Measurements from ENCODE around the gene COPG2.
"Not testable (repeated sequence)": the region's sequence is repeated elsewhere in the genome, so short reads cannot be mapped to it uniquely, and the experiment has no call there.

The COPG2 gene

DNA sequence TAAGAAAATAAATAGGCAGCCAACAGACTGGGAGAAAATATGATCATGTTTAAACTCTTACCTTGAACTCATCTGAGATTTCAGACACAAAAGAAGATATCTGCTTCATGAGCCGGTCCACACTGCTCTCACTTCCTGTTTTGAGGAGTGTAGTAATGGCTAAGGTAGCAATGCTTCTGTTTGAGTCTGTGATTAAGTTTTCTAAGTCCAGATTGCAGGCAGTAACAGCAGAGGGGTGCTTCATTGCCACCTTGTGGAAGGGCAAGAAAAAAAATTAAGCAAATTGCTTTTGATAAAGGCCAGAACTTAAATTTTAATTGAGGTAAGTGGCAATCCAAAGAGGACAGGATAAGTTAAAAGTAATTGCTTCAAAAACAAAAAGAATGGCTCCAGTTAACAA is 107.6 kb downstream of the COPG2 start:
- DNase-seq (ENCODE audit: low read depth), result peak; percentile 7

DNA sequence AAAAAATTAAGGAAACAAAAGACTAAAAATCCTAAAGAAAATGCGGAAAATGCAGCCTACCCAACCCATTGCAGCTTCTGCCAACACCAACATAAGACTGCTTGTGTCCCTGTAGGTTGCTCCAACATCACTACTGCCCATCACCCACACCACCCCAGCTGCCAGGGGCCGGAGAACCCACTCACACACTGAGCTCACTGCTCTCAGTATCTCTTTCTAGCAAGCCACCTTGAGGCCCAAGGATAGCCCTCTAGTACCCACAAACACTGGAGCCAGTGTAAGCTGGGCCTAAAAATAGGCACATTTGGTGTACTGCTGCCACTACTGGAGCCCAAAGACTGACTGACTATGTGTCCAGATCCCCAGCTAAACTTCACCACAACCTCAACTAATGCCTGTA is 109.4 kb downstream of the COPG2 start:
- DNase-seq (ENCODE audit: low read depth), result no peak

DNA sequence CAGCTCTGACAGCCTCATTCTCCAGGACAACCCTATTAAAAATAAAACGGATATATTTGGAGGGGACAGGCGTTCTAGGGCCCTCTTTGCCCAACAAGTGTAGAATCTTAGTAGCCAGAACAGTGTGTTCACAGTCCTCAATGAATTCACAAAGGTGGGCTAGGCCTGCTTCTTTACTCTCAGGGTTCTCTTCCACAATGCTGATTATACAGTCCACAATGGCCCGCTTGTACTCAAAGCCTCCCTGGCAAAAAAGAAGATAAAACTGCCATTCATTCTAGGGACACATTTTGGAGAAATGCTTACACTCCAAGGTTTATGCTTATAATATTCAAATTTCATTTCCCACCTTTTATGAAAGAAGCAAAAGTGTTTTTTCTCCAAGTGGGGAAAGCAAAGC is 114.1 kb downstream of the COPG2 start:
- DNase-seq (ENCODE audit: low read depth), result no peak

DNA sequence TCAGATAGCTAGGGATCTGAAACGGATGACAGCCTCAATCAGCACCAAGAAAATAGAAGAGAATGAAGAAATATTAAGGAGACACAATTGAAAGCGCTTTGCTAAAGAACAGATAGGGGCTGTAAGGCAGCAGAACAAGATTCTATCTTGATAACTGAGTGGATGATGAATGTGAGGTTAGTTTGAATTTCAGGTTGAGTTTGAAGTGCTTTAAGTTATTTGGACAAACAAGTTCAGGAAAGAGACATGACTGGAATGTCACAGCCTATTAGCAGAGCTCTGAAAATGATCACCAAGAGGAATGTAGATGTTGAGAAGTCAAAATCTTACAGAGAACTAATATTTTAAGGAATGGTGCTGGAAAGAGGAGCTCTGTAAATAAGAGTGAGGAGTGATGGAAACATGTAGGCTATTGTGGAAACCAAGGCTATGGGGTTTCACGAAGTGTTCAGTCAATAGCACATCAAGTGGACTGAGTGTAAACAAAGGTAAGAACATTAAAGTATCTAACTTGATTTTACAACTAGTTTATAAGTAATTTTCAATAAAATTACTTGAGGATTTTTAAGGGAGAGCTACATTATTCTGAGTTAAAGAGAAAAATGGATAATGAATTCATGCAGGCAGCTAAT is 115.0 kb downstream of the COPG2 start:
- no peak for DNase-seq (ENCODE audit: low read depth)

DNA sequence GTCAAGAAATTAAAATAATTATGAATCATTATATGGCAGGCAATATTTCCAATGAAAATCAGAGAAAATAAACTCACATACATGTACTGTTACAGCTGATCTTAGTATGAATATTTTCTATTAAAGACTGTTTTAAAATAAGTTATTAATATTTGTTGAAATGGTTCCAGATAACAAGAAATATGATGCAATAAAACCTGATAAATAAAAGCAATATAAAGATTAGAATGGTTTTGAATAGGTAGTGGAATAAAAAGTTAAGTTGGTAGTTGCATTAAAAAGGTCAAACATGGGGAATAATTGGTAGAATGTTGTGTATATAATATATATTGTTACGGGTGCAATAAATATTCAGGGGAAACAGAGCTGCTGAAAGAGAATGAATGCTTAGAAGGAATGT is 124.2 kb downstream of the COPG2 start:
- DNase-seq (ENCODE audit: low read depth), result no peak

DNA sequence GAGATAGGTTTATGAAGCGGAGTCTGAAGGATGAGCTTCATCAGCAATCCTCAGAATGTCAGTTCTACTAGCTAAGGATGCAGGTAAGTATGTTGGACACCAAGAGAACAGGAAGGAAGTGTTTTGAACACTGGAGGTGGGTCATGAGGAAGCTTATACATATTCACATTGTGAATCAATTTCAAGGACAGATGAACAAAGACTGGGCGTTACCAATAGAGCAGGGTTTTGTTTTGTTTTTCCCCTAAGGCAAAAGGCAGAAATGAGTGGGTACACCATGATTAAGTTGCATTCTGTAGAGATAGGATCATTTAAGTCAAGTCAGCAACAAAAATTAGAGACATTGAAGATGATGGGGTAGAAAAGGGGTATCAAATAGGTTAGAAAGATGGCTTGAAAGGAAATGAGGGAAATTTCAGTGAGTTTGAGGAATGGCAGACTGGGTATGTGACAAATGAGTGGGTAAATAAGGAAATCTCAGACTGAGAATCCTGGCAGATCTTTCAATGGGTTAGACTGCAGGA is 125.0 kb downstream of the COPG2 start:
- DNase-seq (ENCODE audit: low read depth), result no peak

DNA sequence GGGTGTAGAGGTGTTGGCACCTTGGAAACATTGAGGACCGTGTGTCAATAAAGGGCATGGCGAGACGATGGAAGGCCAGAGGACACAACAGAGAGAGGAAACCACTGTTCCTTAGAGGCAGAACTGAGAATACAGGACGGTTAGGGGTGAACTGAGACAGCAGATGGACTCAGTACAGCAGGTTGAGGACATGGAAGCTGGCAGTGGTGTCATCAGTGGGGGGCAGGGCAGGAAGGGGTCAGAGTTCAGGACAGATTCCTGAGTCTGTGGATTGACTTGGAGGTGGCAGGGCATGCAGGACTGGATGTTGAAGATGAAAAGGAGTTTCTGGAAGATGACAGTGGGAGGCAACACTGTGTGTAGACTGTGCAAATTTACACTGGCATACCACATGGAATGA is 126.3 kb downstream of the COPG2 start:
- not testable (repeated sequence) for DNase-seq (ENCODE audit: low read depth)

DNA sequence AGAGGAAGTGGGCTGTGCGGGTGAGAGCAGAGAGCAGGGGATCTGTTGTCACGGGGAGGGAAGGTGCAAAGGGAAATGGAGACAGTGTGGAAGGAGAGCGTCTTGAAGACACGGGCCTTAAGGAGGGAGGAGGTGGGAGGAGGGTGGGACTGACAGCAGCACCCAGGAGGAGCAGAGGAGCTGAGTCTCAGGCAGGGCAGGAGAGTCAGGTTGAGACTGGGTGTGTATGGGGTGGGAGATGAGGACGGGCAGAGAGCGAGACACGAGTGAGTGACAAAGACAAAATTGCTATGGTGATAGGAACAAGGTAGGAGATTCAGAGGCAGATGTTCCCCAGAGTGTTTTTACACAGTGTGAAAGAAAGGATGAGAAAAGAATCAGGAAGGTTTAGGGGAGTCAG is 127.3 kb downstream of the COPG2 start:
- DNase-seq (ENCODE audit: low read depth), result not testable (repeated sequence)

DNA sequence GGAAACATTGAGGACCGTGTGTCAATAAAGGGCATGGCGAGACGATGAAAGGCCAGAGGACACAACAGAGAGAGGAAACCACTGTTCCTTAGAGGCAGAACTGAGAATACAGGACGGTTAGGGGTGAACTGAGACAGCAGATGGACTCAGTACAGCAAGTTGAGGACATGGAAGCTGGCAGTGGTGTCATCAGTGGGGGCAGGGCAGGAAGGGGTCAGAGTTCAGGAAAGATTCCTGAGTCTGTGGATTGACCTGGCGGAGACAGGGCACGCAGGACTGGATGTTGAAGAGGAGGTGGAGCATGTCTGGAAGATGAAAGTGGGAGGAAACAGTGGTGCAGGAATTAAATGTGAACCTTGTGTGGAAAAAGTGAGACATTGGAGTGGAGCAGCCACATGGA is 130.7 kb downstream of the COPG2 start:
- DNase-seq (ENCODE audit: low read depth), result not testable (repeated sequence)

DNA sequence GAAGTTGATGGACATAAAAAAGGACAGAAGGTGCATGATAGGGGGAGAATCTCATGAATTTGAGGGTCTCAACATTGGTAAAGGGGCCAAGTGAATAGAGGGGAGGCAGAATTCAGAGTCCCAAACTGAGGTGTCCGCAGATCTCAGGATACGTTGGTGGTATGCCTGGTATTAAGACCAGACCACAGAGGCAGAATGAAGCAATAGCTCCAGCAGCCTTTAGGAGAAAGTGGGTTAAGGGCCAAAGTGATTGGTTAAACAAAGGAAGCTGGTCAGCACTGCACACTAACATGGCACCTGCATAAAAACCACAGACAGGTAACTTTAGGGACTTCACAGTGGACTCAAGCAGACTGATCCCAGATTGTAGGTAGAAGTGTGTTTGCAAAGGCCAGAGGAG is 139.1 kb downstream of the COPG2 start:
- no peak for DNase-seq (ENCODE audit: low read depth)

DNA sequence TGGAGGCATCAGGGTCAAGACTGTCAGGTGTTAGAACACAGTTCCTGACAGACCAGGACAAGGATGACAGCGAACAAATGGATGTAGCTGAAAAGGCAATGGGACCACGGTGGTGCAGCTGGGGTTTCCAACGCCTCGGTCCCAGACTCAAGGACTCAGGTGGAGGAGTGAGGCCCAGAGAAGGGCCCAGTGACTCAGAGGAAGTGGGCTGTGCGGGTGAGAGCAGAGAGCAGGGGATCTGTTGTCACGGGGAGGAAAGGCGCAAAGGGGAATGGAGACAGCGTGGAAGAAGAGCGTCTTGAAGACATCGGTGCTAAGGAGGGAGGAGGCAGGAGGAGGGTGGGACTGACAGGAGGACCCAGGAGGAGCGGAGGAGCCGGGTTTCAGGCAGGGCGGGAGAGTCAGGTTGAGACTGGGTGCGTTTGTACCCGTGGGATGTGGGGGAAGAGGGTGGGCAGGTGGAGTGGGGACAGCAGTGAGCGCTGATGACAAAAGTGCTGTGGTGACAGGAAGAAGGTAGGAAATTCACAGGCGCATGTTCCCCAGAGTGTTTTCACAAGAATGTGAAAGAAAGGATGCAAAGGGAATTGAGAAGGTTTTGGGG is 140.7 kb downstream of the COPG2 start:
- DNase-seq (ENCODE audit: low read depth), result not testable (repeated sequence)

DNA sequence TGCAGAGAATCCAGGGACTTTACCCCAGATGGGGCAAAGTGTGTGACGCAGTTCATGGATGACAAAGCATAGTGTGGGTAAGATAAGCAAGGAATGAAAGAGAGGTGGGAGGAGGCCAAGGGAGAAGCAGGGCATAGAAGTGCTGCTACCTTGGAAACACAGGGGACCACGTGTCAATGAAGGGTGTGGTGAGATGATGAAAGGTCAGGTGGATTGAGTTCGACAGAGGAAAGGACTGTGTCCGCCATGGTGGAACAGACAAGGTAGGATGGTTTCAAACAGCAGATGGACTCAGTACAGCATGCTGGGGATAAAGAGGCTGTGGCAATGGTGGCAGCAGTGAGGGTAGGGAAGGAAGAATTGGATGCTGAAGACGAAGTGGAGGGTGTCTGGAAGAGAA is 143.9 kb downstream of the COPG2 start:
- DNase-seq (ENCODE audit: low read depth), result no peak

DNA sequence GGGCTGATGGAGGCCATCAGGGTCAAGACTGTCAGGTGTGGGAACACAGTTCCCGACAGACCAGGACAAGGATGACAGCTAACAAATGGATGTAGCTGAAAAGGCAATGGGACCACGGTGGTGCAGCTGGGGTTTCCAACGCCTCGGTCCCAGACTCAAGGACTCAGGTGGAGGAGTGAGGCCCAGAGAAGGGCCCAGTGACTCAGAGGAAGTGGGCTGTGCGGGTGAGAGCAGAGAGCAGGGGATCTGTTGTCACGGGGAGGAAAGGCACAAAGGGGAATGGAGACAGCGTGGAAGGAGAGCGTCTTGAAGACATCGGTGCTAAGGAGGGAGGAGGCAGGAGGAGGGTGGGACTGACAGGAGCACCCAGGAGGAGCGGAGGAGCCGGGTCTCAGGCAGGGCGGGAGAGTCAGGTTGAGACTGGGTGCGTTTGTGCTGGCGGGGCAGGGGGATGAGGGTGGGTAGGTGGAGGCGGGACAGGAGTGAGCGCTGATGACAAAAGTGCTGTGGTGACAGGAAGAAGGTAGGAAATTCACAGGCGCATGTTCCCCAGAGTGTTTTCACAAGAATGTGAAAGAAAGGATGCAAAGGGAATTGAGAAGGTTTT is 144.9 kb downstream of the COPG2 start:
- not testable (repeated sequence) for DNase-seq (ENCODE audit: low read depth)

DNA sequence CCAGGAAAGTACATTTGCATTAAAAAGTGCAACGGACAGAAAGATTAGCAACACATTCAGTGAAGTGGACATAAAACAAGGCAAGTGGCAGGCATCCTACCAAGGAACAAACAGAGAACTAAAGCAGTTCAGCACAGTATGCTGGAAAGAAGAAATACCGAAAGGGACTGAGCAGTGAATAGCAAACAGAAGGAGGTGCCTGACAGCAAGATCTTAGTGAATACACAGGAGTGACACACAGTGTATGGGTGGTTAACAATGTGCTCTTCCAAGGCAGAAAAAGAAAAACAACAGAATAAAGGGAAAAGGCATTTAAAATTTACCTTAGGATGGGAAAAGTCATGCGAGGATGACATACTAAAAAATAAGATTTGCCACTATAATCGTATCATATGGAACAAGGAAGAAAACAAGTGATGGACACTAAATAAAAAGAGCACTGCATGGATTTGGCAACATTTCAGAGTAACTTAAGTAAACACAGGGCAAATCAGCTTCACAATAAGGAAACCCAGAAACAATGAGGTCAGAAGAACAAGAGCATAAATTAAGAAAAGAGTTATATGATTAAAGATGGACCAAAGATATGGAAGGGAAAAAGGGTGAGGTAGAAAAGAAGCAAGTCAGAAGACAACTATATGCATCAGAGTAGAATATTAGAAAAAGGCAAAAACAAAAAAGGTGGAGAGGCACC is 147.1 kb downstream of the COPG2 start:
- DNase-seq (ENCODE audit: low read depth), result no peak

DNA sequence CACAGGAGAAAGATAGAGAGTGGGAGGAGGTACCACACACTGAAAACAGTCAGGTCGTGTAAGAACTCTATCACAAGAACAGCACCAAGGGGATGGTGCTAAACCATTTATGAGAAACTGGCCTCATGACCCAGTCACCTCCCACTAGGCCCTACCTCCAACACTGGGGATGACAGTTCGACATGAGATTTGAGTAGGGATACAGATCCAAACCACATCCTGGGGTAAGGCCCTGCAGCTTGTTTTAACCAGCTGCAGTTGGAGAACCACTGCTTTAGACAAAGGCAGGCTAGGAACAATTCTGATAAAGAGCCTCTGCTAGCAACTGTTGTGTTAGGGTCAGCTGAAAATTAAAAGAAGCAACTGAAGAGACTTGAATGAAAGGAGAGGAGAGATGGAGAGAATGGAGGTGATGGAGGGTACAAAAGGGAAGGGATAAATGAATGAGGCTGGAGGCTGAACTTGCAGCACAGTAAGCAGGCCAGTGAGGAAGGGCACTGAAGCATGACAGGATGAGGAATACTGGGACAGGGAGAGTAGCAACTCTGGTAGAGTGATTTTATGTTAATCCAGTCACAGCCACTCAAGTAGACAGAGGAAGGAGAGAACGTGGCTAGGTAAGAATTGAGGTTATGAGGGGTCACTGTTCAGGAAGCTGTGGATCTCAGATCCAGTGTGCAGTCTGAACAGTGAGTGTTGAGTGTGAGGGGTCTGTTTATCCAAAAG is 153.1 kb downstream of the COPG2 start:
- DNase-seq (ENCODE audit: low read depth), result no peak

DNA sequence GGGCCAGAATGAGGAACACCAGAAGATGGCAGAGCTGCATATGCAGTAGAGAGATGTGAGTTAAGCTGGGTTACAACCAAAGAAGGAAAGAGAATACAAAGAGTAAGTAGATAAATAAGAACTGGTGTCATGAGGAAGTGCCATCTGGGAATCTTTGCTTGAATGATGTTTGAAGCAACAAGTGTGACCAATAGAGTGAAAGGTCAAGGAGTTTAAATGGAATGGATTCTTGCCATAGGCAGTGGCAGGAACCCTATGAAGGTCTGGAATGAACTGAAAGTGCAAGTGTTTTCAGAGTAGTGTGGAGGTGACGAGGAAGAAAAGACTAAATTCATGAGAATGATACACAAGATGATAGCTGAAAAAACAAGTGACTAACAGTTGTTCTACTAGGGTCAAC is 155.1 kb downstream of the COPG2 start:
- no peak for DNase-seq (ENCODE audit: low read depth)

DNA sequence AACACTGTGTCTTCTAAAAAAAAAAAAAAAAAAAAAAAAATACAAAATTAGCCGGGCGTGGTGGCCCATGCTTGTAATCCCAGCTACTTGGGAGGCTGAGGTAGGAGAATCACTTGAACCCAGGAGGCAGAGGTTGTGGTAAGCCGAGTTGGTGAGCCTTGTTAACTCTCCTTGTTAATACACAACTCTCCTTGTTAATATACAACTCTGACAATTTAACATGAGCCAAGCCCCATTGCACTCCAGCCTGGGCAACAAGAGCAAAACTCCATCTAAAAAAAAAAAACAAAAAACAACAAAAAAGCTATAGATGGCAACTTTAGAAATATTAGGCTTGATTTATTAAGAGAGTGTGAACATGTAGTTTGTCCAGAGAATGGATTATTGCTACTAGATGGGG is 156.5 kb downstream of the COPG2 start:
- DNase-seq (ENCODE audit: low read depth), result not testable (repeated sequence)

DNA sequence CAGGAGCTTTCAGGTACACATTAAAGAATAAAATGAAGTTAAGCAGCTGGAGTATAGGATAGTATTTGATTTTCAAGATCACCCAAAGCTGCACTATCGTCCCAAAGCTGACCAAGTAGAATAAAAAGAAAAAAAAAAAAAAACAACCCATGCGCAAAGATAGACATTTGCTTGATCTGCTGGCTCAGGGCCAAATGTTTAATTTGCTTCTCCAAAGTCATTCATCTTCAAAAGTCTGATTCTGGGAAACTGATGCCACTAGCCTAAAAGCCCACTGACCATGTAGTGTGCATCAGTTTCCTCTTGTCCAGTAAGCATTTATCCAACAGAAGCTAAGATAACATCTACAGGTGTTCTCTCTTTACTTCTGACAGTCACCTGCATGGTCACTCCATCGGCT is 162.2 kb downstream of the COPG2 start:
- DNase-seq (ENCODE audit: low read depth), result no peak

DNA sequence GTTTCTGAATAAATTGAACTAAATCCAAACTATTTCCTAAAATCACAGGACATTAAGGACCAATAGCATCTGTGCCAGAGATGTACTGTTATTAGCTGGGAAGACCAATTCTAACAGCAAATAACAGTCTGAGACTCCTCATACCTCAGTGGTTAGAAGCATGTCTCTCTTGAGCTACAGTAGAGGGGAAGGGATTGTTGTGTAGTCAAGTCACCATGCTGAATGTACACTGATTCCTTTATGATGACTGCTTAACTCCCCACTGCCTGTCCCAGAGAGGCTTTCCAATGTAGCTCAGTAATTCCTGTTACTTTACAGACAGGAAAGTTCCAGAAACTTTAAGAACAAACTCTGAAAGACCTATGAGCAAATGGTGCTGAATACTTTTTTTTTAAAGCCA is 162.8 kb downstream of the COPG2 start:
- DNase-seq (ENCODE audit: low read depth), result no peak

DNA sequence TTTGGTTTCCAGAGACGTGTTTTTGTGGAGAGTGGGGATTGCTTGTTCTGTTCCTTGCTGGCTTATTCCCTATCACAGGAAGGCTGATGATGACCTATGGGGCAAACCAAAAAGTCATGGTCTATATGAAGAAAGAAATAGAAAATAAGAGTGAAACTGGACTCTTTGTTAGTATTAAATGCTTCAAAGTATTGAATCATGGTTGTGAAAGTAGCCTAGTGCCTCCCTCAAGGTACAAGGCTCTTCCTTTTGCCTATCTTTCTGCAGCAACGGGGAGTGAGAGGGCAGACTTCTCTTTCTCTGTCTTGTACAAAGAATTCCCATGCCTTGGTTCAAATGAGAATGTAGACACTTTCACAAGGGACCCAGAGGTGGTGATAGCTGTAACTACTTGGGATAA is 167.6 kb downstream of the COPG2 start:
- no peak for DNase-seq (ENCODE audit: low read depth)

DNA sequence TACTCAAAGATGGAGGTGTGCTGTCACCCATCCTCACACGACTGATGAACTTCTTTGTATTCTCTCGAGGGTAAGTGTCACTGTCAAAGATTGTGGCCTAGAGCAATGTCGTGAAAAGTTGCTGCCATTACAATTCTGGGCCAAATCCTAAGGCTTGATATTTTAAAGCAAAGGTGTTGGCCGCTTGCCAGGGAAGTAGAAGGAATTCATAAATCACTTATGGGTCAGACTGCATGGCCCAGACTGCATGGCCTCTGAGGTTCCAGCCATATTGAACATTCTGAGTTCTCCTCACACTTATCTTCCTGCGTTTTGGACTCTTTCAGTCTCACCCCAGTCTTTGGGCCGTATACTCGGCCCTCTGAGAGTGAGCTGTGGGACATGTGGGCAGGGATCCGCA is 168.1 kb downstream of the COPG2 start:
- no peak for DNase-seq (ENCODE audit: low read depth)

DNA sequence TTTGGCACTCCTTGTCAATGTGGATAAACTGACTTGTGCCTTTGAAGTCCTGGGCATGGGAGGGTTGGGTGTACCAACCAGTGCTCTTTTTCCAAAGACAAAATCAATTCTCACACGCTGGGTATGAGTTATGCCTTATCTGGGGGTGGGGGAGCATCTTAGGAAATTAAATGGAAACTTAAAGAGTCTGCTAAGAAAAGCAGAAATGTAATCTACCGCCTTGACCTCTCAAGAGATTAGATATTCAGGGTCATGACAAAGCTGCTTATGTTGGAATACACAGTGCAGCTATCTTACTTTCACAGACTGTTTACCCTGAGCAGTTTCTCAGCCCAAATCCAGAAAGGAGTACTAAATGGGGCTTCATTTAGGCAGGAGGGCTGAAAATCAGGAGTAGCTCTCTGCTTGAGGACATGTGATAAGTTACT is 174.1 kb downstream of the COPG2 start:
- no peak for DNase-seq (ENCODE audit: low read depth)
